HG02943 (cell line): ENCODE data around the gene COL4A2.
A peak's percentile ranks its signal among the peaks of the same experiment; 100 is the strongest.
"Not testable (repeated sequence)": the region's sequence is repeated elsewhere in the genome, so short reads cannot be mapped to it uniquely, and the experiment has no call there.

ENCODE experiments used
- ATAC-seq: cut with Tn5 transposase; IDR thresholded peaks from one replicate; pipeline ENCODE4 v1.9.1; 2021; ENCODE audit warnings: mild to moderate bottlenecking, low read depth, moderate library complexity; ENCODE audit not compliant: unreplicated experiment

The COL4A2 gene

GRCh38 chr13:110521296-110521680 lies 214.2 kb downstream of the COL4A2 start:
- ATAC-seq, result no peak

DNA sequence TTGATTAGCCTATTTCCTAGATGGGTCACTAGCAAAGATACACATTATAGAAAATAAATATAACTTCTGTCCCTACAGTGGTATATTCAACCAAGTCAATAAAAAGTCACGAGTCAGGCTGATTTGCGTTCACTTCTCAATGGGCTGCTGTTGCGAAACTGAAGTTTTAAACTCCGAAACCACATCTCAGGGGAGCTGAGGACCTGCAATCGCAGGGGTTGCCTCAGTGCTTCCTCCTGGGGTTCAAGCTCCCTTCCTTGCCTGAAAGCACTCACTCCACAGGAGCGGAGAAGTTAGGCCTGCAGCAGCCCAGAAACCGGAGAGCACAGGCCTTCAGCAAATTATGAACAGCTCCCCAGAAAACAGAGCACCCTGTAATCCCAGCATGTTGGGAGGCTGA lies 214.9 kb downstream of the COL4A2 start:
- no peak for ATAC-seq

DNA sequence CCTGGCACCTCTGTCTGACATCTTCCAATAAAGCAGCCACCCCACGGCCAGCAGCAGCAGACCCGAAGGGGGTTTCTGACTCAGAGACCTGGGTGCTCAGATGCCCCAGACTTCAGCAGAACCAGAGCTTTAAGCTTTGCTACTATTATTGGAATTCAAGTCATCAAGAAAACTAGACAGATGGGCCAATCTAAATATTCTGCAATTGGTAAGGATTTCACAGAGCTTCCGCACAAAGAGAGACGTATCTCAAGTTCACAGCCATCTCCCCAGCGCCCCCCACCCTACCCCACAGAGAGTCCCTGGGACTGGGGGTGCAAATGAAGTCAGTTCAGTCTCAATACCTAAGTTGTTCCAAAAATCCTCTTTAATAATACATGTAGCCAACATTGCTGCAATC lies 215.6 kb downstream of the COL4A2 start:
- no peak for ATAC-seq

- no peak for ATAC-seq
Measured at GRCh38 chr13:110523180-110523579, 216.1 kb downstream of the COL4A2 start.

DNA sequence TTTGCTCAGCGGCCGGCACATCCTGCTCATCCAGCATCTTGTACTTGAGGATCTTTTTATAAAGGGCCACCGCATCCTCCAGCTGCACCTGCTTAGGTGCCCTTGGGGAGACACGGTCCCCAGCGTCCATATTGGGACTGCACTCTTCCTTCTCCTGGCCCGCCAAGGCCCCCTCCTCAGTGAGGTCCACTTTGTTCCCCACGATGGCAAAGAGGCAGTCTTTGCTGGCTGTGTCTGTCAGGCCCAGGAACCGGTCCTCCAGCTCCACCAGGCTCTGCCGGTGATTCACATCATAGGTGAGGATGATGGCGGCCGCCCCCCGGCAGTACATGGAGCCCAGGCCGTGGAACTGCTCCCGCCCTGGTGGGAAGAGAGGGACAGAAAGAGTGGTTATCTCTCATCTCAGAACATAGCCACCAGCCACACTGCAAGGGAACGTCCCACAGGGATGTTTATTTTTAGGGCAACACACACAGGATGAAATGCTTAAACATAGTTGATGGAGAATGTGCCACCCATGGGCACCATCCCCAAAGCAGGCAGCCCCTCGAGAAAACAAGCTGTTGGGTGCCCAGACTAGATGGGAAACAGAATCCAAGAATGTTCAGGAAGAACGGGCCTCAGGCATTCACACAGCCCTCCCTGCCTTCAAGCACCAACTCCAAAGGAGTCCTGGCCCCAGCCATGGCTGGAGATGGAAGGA lies 216.9 kb downstream of the COL4A2 start:
- ATAC-seq, result no peak

DNA sequence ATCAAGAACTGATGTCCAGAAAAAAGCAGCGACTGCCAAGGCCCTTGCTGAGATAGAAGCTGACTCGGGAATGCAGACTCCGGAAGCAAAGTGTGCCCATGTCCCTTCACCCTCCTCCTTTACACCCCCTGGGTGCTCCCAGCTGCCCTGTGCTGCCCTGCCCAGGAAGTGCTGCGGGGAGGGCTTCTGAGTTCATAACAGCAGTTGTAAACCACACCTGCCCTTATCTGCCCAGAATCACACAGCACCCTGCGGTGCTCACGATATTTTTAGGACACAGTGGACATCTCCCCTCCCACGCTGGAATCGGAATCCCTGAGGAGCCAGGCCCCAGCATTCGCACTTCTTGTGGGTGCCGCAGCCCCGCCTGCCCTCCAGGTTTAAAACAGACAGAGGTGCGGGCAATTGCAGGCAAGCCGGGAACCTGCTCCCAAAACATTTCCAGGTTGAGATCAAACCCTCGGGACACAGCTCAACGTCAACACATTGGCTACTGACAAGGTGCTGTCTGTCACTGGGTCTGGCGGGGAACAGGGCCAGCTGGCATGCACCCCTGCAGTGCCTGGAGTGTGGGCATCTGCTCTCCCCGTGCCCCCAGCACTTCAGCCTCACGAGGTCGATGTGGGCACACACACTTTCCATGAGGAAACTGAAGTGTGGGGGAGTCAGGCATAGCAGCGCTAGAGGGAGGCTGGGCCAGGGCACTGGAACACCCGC lies 217.6 kb downstream of the COL4A2 start:
- no peak for ATAC-seq

- peak; percentile 77 for ATAC-seq
Measured at GRCh38 chr13:110525328-110526319, 218.5 kb downstream of the COL4A2 start.

- ATAC-seq, result no peak
Measured at GRCh38 chr13:110528371-110528770, 221.3 kb downstream of the COL4A2 start.

DNA sequence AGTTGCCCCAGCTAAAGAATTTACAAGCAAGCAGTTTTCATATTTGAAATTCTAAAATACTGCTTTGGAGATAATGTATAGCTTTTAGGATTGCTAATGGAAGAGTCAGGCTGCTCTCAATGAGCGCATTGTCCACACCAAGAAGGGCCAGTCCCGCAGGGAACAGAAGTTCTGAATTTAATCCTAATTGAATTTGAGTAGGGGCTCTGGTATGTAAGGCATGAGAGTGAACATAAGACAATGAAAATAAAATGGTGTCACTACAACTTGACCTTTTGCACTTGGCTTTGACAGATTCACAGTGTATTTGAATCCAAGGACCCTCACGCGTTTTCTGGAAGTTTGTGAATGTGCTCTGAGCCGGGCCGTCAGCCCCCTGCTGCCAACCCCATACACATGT lies 221.8 kb downstream of the COL4A2 start:
- no peak for ATAC-seq

DNA sequence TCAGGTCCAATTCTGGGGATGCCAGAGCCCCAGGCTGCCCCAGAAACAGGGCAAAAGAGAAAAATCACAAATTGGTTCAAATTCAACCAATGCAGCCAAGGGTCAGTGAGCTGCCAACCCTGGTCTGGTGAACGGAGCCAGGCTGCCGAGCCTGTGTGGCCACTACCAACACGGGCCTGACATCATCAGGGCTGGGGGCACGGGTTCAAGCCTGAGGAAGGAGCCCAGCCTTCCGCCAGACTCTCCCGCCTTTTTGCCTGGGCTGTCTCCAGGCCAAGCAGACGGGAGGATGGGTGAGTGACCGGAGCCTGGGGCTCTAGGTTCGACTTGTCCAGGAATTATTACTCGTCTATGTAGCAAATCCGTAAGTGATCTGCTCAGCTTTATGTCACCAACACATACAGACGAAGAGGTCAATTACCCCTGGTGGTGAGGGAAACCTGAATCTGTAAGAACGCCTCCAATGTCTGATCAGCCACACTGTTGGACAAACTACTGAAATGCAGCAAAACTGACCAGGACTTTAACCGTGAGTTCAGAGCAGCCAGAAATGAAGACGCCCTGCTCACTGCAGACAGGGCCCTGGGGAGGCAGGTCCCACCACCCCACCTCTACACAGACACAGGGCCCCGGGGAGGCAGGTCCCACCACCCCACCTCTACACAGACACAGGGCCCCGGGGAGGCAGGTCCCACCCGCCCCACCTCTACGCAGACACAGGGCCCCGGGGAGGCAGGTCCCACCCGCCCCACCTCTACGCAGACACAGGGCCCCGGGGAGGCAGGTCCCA lies 222.6 kb downstream of the COL4A2 start:
- ATAC-seq, result no peak

DNA sequence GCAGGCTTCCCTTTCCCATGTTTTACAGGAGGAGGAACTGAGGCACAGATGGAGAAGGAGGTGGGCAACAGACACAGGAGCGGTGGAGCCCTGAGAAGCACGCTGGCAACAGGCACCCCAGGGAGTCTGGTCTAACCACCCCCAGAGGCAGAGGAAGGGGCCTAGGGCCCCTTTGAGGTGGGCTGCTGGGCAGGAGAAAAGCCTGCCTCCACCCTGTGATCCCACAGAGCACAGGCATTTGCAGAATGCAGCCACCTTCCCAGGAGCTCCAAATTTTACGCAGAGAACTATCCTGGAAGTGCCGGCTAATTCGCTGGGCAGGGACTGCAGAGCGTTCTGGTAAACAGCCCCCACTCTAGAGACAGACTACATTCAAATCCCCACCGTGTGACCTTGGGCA lies 224.0 kb downstream of the COL4A2 start:
- ATAC-seq, result no peak

DNA sequence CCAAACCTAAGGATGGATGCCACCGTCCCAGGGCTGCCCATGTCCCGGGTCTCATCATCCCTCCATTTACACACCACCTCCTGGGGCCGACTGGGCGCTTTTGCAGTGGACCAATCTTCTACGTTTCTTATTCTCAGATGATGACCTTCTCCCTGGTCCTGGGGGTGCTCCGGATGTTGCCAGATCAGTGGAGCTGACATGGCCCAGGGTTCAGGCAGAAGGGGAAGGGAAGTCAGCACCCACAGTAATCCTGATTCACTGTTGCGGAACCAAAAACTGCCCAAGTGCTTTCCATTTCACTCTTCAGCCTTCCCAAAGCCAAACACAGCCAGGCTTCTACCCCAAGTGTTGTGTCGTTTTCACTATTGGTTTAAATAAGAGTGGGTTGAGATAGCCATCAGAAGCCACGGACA lies 224.6 kb downstream of the COL4A2 start:
- no peak for ATAC-seq

DNA sequence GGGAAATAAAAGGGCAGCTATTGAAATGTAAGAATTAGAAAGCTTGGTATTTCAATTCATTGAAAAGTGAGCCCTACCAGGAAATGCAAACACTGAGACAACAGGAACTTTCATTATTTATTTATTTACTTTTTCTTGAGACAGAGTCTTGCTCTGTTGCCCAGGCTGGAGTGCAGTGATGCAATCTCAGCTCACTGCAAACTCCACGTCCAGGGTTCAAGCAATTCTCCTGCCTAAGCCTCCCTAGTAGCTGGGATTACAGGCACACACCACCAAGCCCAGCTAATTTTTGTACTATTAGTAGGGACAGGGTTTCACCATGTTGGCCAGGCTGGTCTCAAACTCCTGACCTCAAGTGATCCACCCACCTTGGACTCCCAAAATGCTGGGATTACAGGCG lies 225.2 kb downstream of the COL4A2 start:
- not testable (repeated sequence) for ATAC-seq

DNA sequence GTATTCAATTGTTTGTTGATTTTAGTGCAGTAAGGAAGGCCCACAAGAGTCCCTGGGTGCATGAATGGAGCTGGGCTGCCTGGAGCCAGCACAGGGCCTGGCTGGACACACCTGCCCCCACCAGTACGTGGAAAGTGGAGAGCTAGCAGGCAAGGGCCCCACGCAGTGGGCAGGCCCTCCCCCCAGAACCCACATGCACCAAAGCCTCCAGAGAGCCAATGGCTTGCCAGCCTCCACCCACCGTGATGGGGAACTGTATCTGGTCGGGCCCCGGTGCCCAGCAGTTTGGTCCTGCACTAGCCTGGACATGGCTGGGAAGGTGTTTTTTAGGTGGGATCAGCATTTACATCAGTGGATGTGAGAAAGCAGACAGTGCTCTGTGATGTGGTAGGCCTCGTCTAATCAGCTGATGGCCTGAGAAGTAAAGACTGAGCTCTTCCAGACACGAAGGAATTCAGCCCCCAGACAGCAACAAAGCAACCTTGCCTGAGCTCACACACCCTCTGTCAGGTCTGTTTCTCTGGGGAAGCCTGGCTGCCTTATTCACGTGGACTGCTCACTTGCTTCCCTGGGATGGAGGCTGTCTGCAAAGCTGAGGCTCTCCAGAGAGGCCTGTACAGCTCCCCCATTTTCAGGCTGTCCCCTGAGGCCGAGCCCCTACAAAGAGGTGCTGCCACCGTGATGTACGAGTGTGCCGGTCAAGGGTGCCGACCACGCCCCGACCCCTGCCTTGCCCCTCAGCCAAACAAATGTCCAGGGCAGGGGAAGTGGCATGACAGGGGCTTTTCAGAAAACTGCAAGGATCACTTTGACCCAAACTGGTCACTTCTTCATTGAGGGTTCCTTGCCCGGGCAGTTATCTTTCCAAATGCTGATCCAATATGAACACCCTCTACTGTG lies 226.9 kb downstream of the COL4A2 start:
- ATAC-seq, result no peak

- ATAC-seq, result no peak
Measured at GRCh38 chr13:110535526-110535925, 228.4 kb downstream of the COL4A2 start.

DNA sequence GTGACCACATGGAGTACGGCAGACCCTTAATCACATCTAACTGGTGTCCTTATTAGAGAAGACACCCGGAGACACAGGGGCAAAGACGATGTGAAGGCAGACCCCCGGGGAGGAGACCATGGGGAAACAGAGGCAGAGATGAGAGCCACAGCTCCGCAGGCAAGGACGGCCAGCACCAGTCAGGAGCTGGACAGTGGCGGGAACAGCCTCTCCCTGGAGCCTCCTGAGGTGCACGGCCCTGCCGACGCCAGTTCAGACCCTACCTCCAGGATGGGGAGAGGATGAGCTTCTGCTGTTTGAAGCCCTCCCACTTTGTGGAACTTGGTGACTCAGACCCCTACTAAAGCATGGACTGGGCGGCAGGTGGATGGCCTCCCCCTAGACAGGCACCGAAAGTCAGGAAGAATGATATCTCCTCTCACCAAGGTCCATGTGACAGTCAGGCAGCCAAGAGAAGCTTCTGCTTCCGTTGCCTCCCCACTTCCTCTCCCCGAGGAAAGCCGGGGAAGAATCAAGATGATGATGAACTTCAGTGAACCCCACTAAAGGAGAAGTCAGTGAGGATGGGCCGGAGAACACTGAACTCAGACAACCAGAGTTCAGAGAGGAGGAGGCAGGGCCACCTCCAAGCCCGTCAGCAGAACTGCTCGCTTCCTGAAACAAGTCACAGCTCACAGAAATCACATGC lies 229.1 kb downstream of the COL4A2 start:
- no peak for ATAC-seq

DNA sequence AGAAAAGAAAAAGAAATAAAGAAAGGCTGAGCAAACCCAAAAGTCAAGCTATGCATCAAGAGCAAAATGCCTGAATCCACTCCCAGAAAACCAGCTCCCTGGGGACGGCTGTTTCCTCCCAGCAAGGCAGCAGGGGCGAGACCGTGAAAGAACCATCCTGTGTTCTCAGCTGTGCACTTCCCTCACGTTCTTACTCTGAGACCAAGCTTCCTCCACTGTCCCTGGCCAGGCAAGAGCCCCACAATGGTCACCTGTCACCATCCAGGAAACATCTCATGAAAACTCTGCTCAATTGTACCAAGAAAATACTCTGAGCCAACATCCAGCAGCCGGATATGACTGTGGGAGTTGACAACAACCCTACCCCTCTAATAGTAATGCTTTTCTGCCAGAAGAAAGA lies 231.5 kb downstream of the COL4A2 start:
- no peak for ATAC-seq

DNA sequence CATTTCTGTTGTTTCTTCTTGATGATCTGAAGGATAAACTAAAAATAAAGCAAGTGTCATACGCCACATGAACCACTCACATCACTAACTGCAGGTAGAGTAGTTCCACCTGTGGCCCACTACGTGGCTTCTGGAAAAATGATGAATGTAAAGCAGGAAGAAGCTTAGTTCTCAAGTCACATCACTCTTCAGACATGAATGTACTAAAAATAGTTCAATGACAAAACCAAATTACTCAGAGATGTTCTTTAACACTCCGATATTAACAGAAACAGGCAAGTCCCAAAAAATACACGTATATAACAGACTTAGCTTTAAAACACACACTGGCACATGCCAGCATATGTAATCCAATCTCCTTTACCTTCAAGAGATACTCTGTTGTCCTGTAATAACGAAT lies 232.8 kb downstream of the COL4A2 start:
- no peak for ATAC-seq
